ENCODE data around the gene DAGLA. TPM values are rescaled to one million over a fixed set of nuclear protein-coding genes. Genes with fewer than 3 reads are reported as not detected.
A peak's percentile ranks its signal among the peaks of the same experiment; 100 is the strongest.

DAGLA gene
- total and polyA plus RNA-seq, 2 experiments from 2014 or later = 7.4 to 8.9 TPM

- Histone ChIP-seq H2AFZ (no peak overlapping the region), H3K36me3 (replicated peaks; ENCODE audit: insufficient read depth, low read depth) (no peaks in the 10 kb centered on the region), H4K20me1 (ENCODE audit: insufficient read depth, poor library complexity, severe bottlenecking) (no peaks in the 10 kb centered on the region), H3K27ac (peak overlapping the region; percentile 75), H3K27me3 (no peaks in the 10 kb centered on the region), H3K9me2 (replicated peaks; ENCODE audit: insufficient read depth) (no peaks in the 10 kb centered on the region), H3K9me3 (ENCODE audit: low read depth) (no peaks in the 10 kb centered on the region), H3K4me2 (peak overlapping the region; percentile 58), H3K4me3 (no peak overlapping the region), H3K4me1 (ENCODE audit: insufficient read depth) (peaks cover 78% of the 10 kb centered on the region), H3K79me2 (peaks cover 21% of the 10 kb centered on the region)
- DNase-seq (ENCODE audit: low spot score) = peak; percentile 59
- 60% methylated on average over 30 of the region's 33 CpGs for WGBS (ENCODE audit: low lambda C conversion rate, missing lambda C conversion rate)
- TF ChIP-seq CTCF (IDR thresholded peaks at IDR 0.05; ENCODE audit: poor library complexity) = peak; percentile 42
- TF ChIP-seq EZH2 (IDR thresholded peaks at IDR 0.05; ENCODE audit: borderline replicate concordance) = no peak
Measured at GRCh38 chr11:61769169-61769920, 89.2 kb downstream of the DAGLA start.

- Histone ChIP-seq H3K27me3 (no peaks in the 10 kb centered on the region), H3K27ac (peak overlapping the region; percentile 75), H3K4me3 (no peak overlapping the region), H3K9me3 (ENCODE audit: low read depth) (no peaks in the 10 kb centered on the region), H4K20me1 (ENCODE audit: insufficient read depth, poor library complexity, severe bottlenecking) (no peaks in the 10 kb centered on the region), H3K4me2 (peak overlapping the region; percentile 58), H3K79me2 (peaks cover 14% of the 10 kb centered on the region), H3K9me2 (replicated peaks; ENCODE audit: insufficient read depth) (no peaks in the 10 kb centered on the region), H3K4me1 (ENCODE audit: insufficient read depth) (peaks cover 71% of the 10 kb centered on the region), H3K36me3 (replicated peaks; ENCODE audit: insufficient read depth, low read depth) (no peaks in the 10 kb centered on the region), H2AFZ (no peak overlapping the region)
- DNase-seq (ENCODE audit: low spot score) = no peak
- WGBS (ENCODE audit: low lambda C conversion rate, missing lambda C conversion rate) = 88% methylated on average over 15 of the region's 20 CpGs
- TF ChIP-seq CTCF (IDR thresholded peaks at IDR 0.05; ENCODE audit: poor library complexity) (no peak), EZH2phosphoT487 (IDR thresholded peaks at IDR 0.05; ENCODE audit: low read depth, severe bottlenecking, unreplicated experiment) (no peak), EZH2 (IDR thresholded peaks at IDR 0.05; ENCODE audit: borderline replicate concordance) (no peak)
Measured at GRCh38 chr11:61769946-61770683, 89.9 kb downstream of the DAGLA start.

- no peak for DNase-seq (ENCODE audit: low spot score)
- TF ChIP-seq EZH2phosphoT487 (IDR thresholded peaks at IDR 0.05; ENCODE audit: low read depth, severe bottlenecking, unreplicated experiment) (no peak), EZH2 (IDR thresholded peaks at IDR 0.05; ENCODE audit: borderline replicate concordance) (no peak), CTCF (IDR thresholded peaks at IDR 0.05; ENCODE audit: poor library complexity) (no peak)
- Histone ChIP-seq H3K36me3 (replicated peaks; ENCODE audit: insufficient read depth, low read depth) (no peaks in the 10 kb centered on the region), H3K4me1 (ENCODE audit: insufficient read depth) (peaks cover 60% of the 10 kb centered on the region), H3K9me2 (replicated peaks; ENCODE audit: insufficient read depth) (no peaks in the 10 kb centered on the region), H3K4me3 (no peak overlapping the region), H3K79me2 (peaks cover 10% of the 10 kb centered on the region), H3K4me2 (no peak overlapping the region), H2AFZ (no peak overlapping the region), H4K20me1 (ENCODE audit: insufficient read depth, poor library complexity, severe bottlenecking) (no peaks in the 10 kb centered on the region), H3K9me3 (ENCODE audit: low read depth) (no peaks in the 10 kb centered on the region), H3K27ac (peak overlapping the region; percentile 73), H3K27me3 (no peaks in the 10 kb centered on the region)
- 89% methylated on average over 15 of the region's 15 CpGs for WGBS (ENCODE audit: low lambda C conversion rate, missing lambda C conversion rate)
Measured at GRCh38 chr11:61771195-61771894, 91.2 kb downstream of the DAGLA start.

Data from hepatocyte (in vitro differentiated cells).